GM12864 (cell line): ENCODE data around the gene CTNNBL1.
"Not testable (repeated sequence)": the region's sequence is repeated elsewhere in the genome, so short reads cannot be mapped to it uniquely, and the experiment has no call there.

ENCODE experiments used
- DNase-seq: peaks from one replicate; pipeline ENCODE4 v3.0.0-alpha.2; 2011; ENCODE audit warnings: low read depth
- H3K4me3 ChIP-seq: 2 replicates; pipeline ENCODE4 v1.5.1; 2011; ENCODE audit warnings: mild to moderate bottlenecking, low read depth, low read length, control low read depth
- CTCF ChIP-seq: IDR thresholded peaks from 2 replicates; pipeline ENCODE4 v1.5.1; 2011; ENCODE audit warnings: low read depth, mild to moderate bottlenecking, moderate library complexity, low read length, control low read depth, inconsistent platforms; ENCODE audit errors: missing control alignments

CTNNBL1 gene

GRCh38 chr20:37711994-37712964 lies 18.4 kb downstream of the CTNNBL1 start:
- no peak overlapping the region for H3K4me3 ChIP-seq
- TF ChIP-seq CTCF = no peak
- DNase-seq = no peak

- TF ChIP-seq CTCF = no peak
- no peak for DNase-seq
- no peak overlapping the region for H3K4me3 ChIP-seq
Observed at GRCh38 chr20:37713396-37713795, 19.6 kb downstream of the CTNNBL1 start.

DNA sequence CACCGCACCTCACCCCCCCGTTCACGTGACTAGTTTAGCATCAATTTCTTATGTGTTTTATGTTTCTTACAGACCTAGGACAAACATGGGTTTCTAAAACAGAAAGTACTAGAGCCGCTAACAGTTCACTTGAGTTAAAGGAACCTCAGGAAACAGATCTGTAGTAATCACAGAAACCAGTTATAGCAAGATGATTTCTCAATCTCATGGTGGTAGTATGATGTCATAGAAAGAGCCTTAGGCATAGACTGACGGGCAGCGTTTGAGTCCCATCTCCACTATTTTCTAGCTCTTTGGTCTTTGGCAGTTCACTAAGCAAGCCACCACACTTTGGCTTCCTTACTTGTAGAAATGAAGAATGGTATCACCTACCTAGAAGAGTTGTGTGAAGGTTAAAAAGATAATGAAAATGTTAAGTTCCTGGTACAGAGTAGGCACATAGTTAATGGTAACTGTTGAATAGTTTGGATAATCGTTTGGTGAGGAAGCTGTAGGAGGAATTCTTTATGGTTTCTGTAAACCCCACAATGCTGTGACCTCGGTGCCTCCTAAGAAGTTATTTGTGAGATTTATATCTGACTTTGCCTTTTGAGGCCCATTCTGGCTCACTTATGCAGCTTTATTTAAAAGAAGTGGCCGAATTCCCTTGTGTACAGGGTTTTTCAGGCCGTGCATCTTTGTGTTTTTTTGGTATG lies 21.3 kb downstream of the CTNNBL1 start:
- no peak for DNase-seq
- H3K4me3 ChIP-seq = no peak overlapping the region
- no peak for TF ChIP-seq CTCF

DNA sequence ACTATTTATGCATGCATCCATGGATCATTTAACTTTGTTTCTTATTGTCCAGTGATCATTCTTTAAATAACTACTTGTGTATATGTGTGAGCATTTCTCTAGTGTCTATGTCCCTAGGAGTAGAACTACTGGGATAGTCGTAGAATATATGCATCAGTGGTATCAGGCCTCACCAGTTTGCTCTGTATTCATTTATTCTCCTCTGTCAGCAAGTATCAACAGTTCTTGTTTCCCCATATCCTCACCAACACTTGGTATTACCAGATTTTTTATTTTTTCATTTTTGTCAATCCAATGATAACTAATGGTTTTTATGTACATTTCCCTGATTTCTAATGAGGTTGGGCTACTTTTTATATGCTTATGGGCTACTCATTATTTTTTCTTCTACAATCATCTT lies 27.9 kb downstream of the CTNNBL1 start:
- no peak for TF ChIP-seq CTCF
- DNase-seq = no peak
- H3K4me3 ChIP-seq = no peak overlapping the region

DNA sequence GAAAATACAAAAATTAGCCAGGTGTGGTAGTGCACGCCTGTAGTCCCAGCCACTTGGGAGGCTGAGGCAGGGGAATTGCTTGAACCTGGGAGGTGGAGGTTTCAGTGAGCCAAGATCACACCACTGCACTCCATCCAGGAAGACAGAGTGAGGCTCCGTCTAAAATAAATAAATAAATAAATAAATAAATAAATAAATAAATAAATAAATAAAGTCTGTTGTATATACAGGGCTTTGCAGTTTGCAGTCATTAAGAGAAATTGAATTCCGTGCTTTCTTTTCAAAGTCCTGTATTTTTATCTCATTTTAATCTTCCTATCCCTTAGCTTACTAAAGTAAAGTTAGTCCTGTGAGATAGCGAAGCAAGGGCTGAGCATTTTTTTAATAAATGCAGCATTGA lies 28.5 kb downstream of the CTNNBL1 start:
- H3K4me3 ChIP-seq, DNase-seq: not testable (repeated sequence)

GRCh38 chr20:37723668-37724067 lies 29.8 kb downstream of the CTNNBL1 start:
- no peak overlapping the region for H3K4me3 ChIP-seq
- DNase-seq = no peak
- no peak for TF ChIP-seq CTCF

DNA sequence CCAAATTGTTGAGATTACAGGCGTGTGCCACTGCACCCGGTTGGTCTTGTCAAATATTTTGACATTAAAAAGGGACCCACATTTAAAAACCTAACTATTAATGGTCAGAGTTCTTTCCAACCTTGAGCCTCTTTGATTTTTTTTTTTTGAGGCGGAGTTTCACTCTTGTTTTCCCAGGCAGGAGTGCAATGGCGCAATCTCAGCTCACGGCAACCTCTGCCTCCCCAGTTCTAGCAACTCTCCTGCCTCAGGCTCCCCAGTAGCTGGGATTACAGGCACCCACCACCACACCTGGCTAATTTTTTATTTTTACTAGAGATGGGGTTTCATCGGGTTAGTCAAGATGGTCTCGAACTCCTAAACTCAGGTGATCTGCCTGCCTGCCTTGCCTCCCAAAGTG lies 31.3 kb downstream of the CTNNBL1 start:
- no peak for TF ChIP-seq CTCF
- no peak overlapping the region for H3K4me3 ChIP-seq
- DNase-seq = no peak
